HUES48 (cell line): ENCODE results near the gene LEMD1.
"Not testable (repeated sequence)": the region's sequence is repeated elsewhere in the genome, so short reads cannot be mapped to it uniquely, and the experiment has no call there.

ENCODE experiments used
- H3K27ac ChIP-seq: one replicate; pipeline ENCODE4 v1.7.0; 2013; ENCODE audit warnings: low read depth, low read length, inconsistent platforms
- H3K27me3 ChIP-seq: 2 replicates; pipeline ENCODE4 v1.6.1; 2013; ENCODE audit warnings: mild to moderate bottlenecking, low read length; ENCODE audit not compliant: control insufficient read depth, insufficient read depth
- H3K36me3 ChIP-seq: 2 replicates; pipeline ENCODE4 v1.6.1; 2013; ENCODE audit warnings: low read length; ENCODE audit not compliant: control insufficient read depth, insufficient read depth
- H3K4me1 ChIP-seq: 2 replicates; pipeline ENCODE4 v1.6.1; 2013; ENCODE audit warnings: mild to moderate bottlenecking, low read length; ENCODE audit not compliant: control insufficient read depth, insufficient read depth
- H3K4me3 ChIP-seq: 2 replicates; pipeline ENCODE4 v1.5.1; 2013; ENCODE audit warnings: mild to moderate bottlenecking, low read depth, low read length
- H3K9ac ChIP-seq: 2 replicates; pipeline ENCODE4 v1.6.1; 2013; ENCODE audit warnings: mild to moderate bottlenecking, low read depth, low read length, moderate library complexity
- H3K9me3 ChIP-seq: 2 replicates; pipeline ENCODE4 v1.6.1; 2013; ENCODE audit warnings: low read length; ENCODE audit not compliant: control insufficient read depth, insufficient read depth

Gene LEMD1

GRCh38 chr1:205398586-205398985 is 23.3 kb downstream of the LEMD1 start:
- no peaks in the 10 kb centered on the region for H3K4me1 ChIP-seq
- no peaks in the 10 kb centered on the region for H3K9me3 ChIP-seq
- no peaks in the 10 kb centered on the region for H3K36me3 ChIP-seq
- H3K4me3 ChIP-seq: no peak overlapping the region
- no peak overlapping the region for H3K9ac ChIP-seq
- no peak overlapping the region for H3K27ac ChIP-seq
- no peaks in the 10 kb centered on the region for H3K27me3 ChIP-seq

GRCh38 chr1:205396967-205397616 is 24.8 kb downstream of the LEMD1 start:
- H3K27me3 ChIP-seq: no peaks in the 10 kb centered on the region
- no peak overlapping the region for H3K4me3 ChIP-seq
- no peaks in the 10 kb centered on the region for H3K4me1 ChIP-seq
- no peak overlapping the region for H3K9ac ChIP-seq
- no peaks in the 10 kb centered on the region for H3K9me3 ChIP-seq
- no peak overlapping the region for H3K27ac ChIP-seq
- no peaks in the 10 kb centered on the region for H3K36me3 ChIP-seq

GRCh38 chr1:205395616-205396015 is 26.2 kb downstream of the LEMD1 start:
- H3K27ac ChIP-seq: no peak overlapping the region
- no peaks in the 10 kb centered on the region for H3K27me3 ChIP-seq
- no peaks in the 10 kb centered on the region for H3K9me3 ChIP-seq
- H3K4me3 ChIP-seq: no peak overlapping the region
- no peaks in the 10 kb centered on the region for H3K36me3 ChIP-seq
- H3K4me1 ChIP-seq: no peaks in the 10 kb centered on the region
- H3K9ac ChIP-seq: no peak overlapping the region

- Histone ChIP-seq H3K9ac (no peak overlapping the region), H3K27me3 (no peaks in the 10 kb centered on the region), H3K4me3 (no peak overlapping the region), H3K36me3 (no peaks in the 10 kb centered on the region), H3K9me3 (no peaks in the 10 kb centered on the region), H3K4me1 (no peaks in the 10 kb centered on the region), H3K27ac (no peak overlapping the region)
Observed at GRCh38 chr1:205392650-205393049, 29.2 kb downstream of the LEMD1 start.

GRCh38 chr1:205391386-205391785 is 30.5 kb downstream of the LEMD1 start:
- Histone ChIP-seq H3K4me1 (no peaks in the 10 kb centered on the region), H3K9me3 (no peaks in the 10 kb centered on the region)

GRCh38 chr1:205387845-205388244 is 34.0 kb downstream of the LEMD1 start:
- H3K27ac ChIP-seq: no peak overlapping the region
- no peaks in the 10 kb centered on the region for H3K4me1 ChIP-seq
- H3K4me3 ChIP-seq: no peak overlapping the region
- H3K27me3 ChIP-seq: no peaks in the 10 kb centered on the region
- no peaks in the 10 kb centered on the region for H3K9me3 ChIP-seq
- no peak overlapping the region for H3K9ac ChIP-seq
- H3K36me3 ChIP-seq: no peaks in the 10 kb centered on the region

More at GRCh38 chr1:205391386-205391785, 30.5 kb downstream of the LEMD1 start:
- Histone ChIP-seq H3K27me3 (no peaks in the 10 kb centered on the region), H3K9ac (no peak overlapping the region), H3K4me3 (no peak overlapping the region), H3K36me3 (no peaks in the 10 kb centered on the region), H3K27ac (no peak overlapping the region)

- not testable (repeated sequence) for H3K4me3 ChIP-seq, H3K27ac ChIP-seq, H3K9ac ChIP-seq, H3K27me3 ChIP-seq, H3K4me1 ChIP-seq, H3K36me3 ChIP-seq, H3K9me3 ChIP-seq
Observed at GRCh38 chr1:205382990-205383389, 38.9 kb downstream of the LEMD1 start.

- H3K4me3 ChIP-seq: no peak overlapping the region
- H3K9me3 ChIP-seq: no peaks in the 10 kb centered on the region
- no peaks in the 10 kb centered on the region for H3K36me3 ChIP-seq
- no peaks in the 10 kb centered on the region for H3K27me3 ChIP-seq
- H3K27ac ChIP-seq: no peak overlapping the region
- no peaks in the 10 kb centered on the region for H3K4me1 ChIP-seq
- no peak overlapping the region for H3K9ac ChIP-seq
Observed at GRCh38 chr1:205382561-205382960, 39.3 kb downstream of the LEMD1 start.

GRCh38 chr1:205381305-205381704 is 40.6 kb downstream of the LEMD1 start:
- no peaks in the 10 kb centered on the region for H3K4me1 ChIP-seq
- H3K27ac ChIP-seq: no peak overlapping the region
- H3K9ac ChIP-seq: no peak overlapping the region
- H3K9me3 ChIP-seq: no peaks in the 10 kb centered on the region
- no peaks in the 10 kb centered on the region for H3K36me3 ChIP-seq
- H3K27me3 ChIP-seq: no peaks in the 10 kb centered on the region
- H3K4me3 ChIP-seq: no peak overlapping the region

GRCh38 chr1:205380882-205381281 is 41.0 kb downstream of the LEMD1 start:
- H3K9ac ChIP-seq: no peak overlapping the region
- H3K4me3 ChIP-seq: no peak overlapping the region
- H3K4me1 ChIP-seq: peaks cover 3% of the 10 kb centered on the region
- H3K9me3 ChIP-seq: no peaks in the 10 kb centered on the region
- H3K27me3 ChIP-seq: no peaks in the 10 kb centered on the region
- H3K27ac ChIP-seq: no peak overlapping the region
- no peaks in the 10 kb centered on the region for H3K36me3 ChIP-seq

GRCh38 chr1:205379056-205379455 is 42.8 kb downstream of the LEMD1 start:
- H3K36me3 ChIP-seq: no peaks in the 10 kb centered on the region
- H3K9me3 ChIP-seq: no peaks in the 10 kb centered on the region
- peaks cover 17% of the 10 kb centered on the region for H3K4me1 ChIP-seq
- 0 out of 2 replicates have a peak, but pooled peaks cover 4% of the 10 kb centered on the region for H3K27me3 ChIP-seq
- H3K9ac ChIP-seq: no peak overlapping the region
- H3K4me3 ChIP-seq: no peak overlapping the region
- no peak overlapping the region for H3K27ac ChIP-seq
